Caco-2 (cell line): ENCODE data around the gene HNRNPU. TPM values are rescaled to one million over a fixed set of nuclear protein-coding genes. Genes with fewer than 3 reads are reported as not detected.

Source experiments
- BruUV-seq: library from RNA; stranded (reverse); fragments of 400-500 nt; replicated peaks from 2 replicates; lab custom pipeline; 2021; lab: Mats Ljungman, UMichigan
- CTCF ChIA-PET: fragments of 300-600 bp; sonication (Branson Sonifier 250); formaldehyde crosslinking; loops from one replicate; lab custom pipeline; 2022; ENCODE audit warnings: antibody characterized with exemption; lab: Charles Lee
- POLR2A ChIA-PET: fragments of 300-600 bp; sonication (Branson Sonifier 250); formaldehyde crosslinking; loops from one replicate; lab custom pipeline; 2022; ENCODE audit warnings: antibody characterized with exemption; lab: Charles Lee
- DNase-seq, 2 experiments: peaks; one replicate each; pipeline versions ENCODE4 v3.0.0 to v3.0.0-alpha.2; 2020 to 2022
- H3K27me3 ChIP-seq: replicated peaks from 2 replicates; pipeline ENCODE4 v1.6.0; 2011; ENCODE audit warnings: low read length; ENCODE audit not compliant: control insufficient read depth, insufficient read depth
- H3K36me3 ChIP-seq: 2 replicates; pipeline ENCODE4 v1.5.1; 2011; ENCODE audit warnings: low read length; ENCODE audit not compliant: control insufficient read depth, insufficient read depth
- H3K4me1 ChIP-seq: fragments of 250-450 bp; sonication (Bioruptor Pico); 2 replicates; pipeline ENCODE4 v1.5.1; 2020; ENCODE audit warnings: mild to moderate bottlenecking
- H3K4me3 ChIP-seq: 2 replicates; pipeline ENCODE4 v1.5.1; 2011; ENCODE audit warnings: low read depth, mild to moderate bottlenecking, control low read depth, low read length
- H3K9me3 ChIP-seq: fragments of 250-450 bp; sonication (Bioruptor Pico); 2 replicates; pipeline ENCODE4 v1.5.1; 2020; ENCODE audit warnings: mild to moderate bottlenecking, moderate library complexity
- H3K27ac Mint-ChIP-seq: one replicate; pipeline ENCODE4 v1.8.0; 2022; ENCODE audit warnings: mixed read lengths; ENCODE audit not compliant: unreplicated experiment
- H3K27me3 Mint-ChIP-seq: one replicate; pipeline ENCODE4 v1.8.0; 2022; ENCODE audit warnings: mixed read lengths; ENCODE audit not compliant: insufficient read depth, unreplicated experiment
- H3K36me3 Mint-ChIP-seq: one replicate; pipeline ENCODE4 v1.8.0; 2022; ENCODE audit warnings: mild to moderate bottlenecking, mixed read lengths; ENCODE audit not compliant: insufficient read depth, unreplicated experiment
- H3K4me1 Mint-ChIP-seq: one replicate; pipeline ENCODE4 v1.8.0; 2022; ENCODE audit warnings: low read depth, mixed read lengths; ENCODE audit not compliant: unreplicated experiment
- H3K4me3 Mint-ChIP-seq: one replicate; pipeline ENCODE4 v1.8.0; 2022; ENCODE audit warnings: mild to moderate bottlenecking, moderate library complexity, mixed read lengths; ENCODE audit not compliant: unreplicated experiment
- H3K9me3 Mint-ChIP-seq: one replicate; pipeline ENCODE4 v1.8.0; 2022; ENCODE audit warnings: mixed read lengths; ENCODE audit not compliant: unreplicated experiment
- intact Hi-C: fragments of 100-400 bp; cut with micrococcal nuclease; formaldehyde crosslinking; loops from one replicate; pipeline ENCODE4 v1.10.0; 2022; ENCODE audit not compliant: unreplicated experiment
- total RNA-seq: library from RNA; stranded (reverse); gene quantifications from 2 replicates; pipeline ENCODE4 v1.2.3, GENCODE V29; 2022
- TF ChIP-seq, protein P1 (sequence below), 2 experiments: fragments of 200-600 bp in 1 of 2; IDR thresholded peaks; 1 replicate in 1 of 2; 2 replicates in 1 of 2; pipeline versions ENCODE4 v1.5.1 to v1.8.0; 2011 to 2022; ENCODE audit warnings: antibody characterized with exemption in 1 of 2, control low read depth in 1 of 2, inconsistent platforms in 1 of 2, low read depth in 1 of 2, low read length in 1 of 2, mild to moderate bottlenecking in 1 of 2, moderate library complexity in 1 of 2; ENCODE audit not compliant: insufficient read depth in 1 of 2, severe bottlenecking in 1 of 2, unreplicated experiment in 1 of 2

Gene HNRNPU
- total RNA-seq, 1 experiment from 2014 or later = 478 TPM

DNA sequence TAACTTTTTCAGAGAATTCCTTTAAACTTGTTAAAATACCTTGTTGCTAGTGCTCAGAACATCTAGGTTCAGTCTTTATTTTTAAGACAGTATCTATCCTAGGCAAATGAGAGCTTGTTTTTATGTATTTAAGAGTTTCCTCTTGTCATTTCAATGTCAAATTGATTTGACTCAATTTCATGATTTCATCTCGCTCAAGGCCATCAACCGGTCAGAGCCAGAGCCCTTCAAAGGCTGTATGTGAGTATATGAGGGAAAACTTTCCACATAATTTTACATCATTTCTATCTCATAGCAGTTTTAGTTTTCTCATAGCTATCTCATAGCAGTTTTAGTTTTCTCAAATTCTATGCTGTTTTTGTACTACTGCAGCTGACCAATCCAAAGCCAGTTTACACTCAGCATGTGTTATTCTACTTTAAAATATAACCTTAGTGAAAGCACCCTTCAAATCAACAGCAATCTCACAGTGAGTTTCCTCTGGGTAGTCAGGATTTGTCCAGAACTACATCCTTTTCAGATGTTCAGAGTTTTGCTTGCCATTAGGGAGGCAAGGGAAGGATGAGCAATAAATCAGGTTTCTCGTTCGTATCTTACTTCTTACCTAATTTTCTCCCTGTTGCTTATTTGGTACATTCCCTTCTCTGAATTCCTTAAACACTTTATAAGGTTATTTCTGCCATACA is 12.7 kb downstream of the HNRNPU start:
- no peaks in the 10 kb centered on the region; the same call in 1 of the 2 replicates for H3K36me3 ChIP-seq
- H3K9me3 ChIP-seq = no peaks in the 10 kb centered on the region
- no peak for DNase-seq
- H3K27me3 Mint-ChIP-seq = no peaks in the 10 kb centered on the region
- peaks cover 29% of the 10 kb centered on the region for H3K4me1 Mint-ChIP-seq
- no peaks in the 10 kb centered on the region for H3K27me3 ChIP-seq
- ChIA-PET POLR2A (no interaction called here), CTCF (no interaction called here)
- peaks cover 98% of the 10 kb centered on the region for H3K36me3 Mint-ChIP-seq
- BruUV-seq = no TSS peak
- H3K9me3 Mint-ChIP-seq = no peaks in the 10 kb centered on the region
- peak overlapping the region; percentile 49 for H3K27ac Mint-ChIP-seq
- H3K4me3 Mint-ChIP-seq = no peak overlapping the region
- no peak overlapping the region for H3K4me3 ChIP-seq
- H3K4me1 ChIP-seq = 0 out of 2 replicates have a peak, but pooled peaks cover 5% of the 10 kb centered on the region
- TF ChIP-seq, protein P1, sequence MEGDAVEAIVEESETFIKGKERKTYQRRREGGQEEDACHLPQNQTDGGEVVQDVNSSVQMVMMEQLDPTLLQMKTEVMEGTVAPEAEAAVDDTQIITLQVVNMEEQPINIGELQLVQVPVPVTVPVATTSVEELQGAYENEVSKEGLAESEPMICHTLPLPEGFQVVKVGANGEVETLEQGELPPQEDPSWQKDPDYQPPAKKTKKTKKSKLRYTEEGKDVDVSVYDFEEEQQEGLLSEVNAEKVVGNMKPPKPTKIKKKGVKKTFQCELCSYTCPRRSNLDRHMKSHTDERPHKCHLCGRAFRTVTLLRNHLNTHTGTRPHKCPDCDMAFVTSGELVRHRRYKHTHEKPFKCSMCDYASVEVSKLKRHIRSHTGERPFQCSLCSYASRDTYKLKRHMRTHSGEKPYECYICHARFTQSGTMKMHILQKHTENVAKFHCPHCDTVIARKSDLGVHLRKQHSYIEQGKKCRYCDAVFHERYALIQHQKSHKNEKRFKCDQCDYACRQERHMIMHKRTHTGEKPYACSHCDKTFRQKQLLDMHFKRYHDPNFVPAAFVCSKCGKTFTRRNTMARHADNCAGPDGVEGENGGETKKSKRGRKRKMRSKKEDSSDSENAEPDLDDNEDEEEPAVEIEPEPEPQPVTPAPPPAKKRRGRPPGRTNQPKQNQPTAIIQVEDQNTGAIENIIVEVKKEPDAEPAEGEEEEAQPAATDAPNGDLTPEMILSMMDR (IDR thresholded peaks at IDR 0.05; ENCODE audit: insufficient read depth in 1 of 2, low read depth in 1 of 2, low read length in 1 of 2, severe bottlenecking in 1 of 2, unreplicated experiment in 1 of 2) = no peak
- intact Hi-C loops = no loop called here

DNA sequence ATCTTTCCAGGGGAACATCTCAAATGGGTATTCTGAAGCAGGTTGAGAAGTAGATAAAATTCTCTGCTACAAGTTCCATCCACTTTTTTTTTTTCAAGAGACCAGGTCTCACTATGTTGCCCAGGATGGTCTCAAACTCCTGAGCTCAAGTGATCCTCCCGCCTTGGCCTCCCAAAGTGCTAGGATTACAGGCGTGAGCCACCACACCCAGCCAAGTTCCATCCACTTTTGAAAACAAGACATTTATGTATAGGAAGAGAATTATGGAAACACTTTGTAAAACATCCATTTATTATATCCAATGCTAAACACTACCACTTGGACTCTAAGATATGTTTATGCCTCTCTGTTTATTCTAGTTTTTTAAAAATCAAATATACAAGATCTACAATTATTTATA is 13.4 kb downstream of the HNRNPU start:
- BruUV-seq = no TSS peak
- H3K4me1 ChIP-seq = 0 out of 2 replicates have a peak, but pooled peaks cover 5% of the 10 kb centered on the region
- no peak overlapping the region for H3K4me3 ChIP-seq
- no peaks in the 10 kb centered on the region; the same call in 1 of the 2 replicates for H3K36me3 ChIP-seq
- Mint-ChIP-seq H3K36me3 (peaks cover 98% of the 10 kb centered on the region), H3K4me3 (no peak overlapping the region), H3K27ac (no peak overlapping the region), H3K4me1 (peaks cover 26% of the 10 kb centered on the region), H3K9me3 (no peaks in the 10 kb centered on the region), H3K27me3 (no peaks in the 10 kb centered on the region)
- TF ChIP-seq, protein P1 (IDR thresholded peaks at IDR 0.05; ENCODE audit: insufficient read depth in 1 of 2, low read depth in 1 of 2, low read length in 1 of 2, severe bottlenecking in 1 of 2, unreplicated experiment in 1 of 2) = no peak
- POLR2A ChIA-PET = interaction anchor here (0.6 to 1.7 kb wide), 4 partner anchors 8 to 14 kb away, joined by 3 to 5 read pairs (median 4); partner anchors contain the start of gene HNRNPU
- no peak for DNase-seq
- intact Hi-C loops = no loop called here
- CTCF ChIA-PET = no interaction called here
- H3K27me3 ChIP-seq = no peaks in the 10 kb centered on the region
- no peaks in the 10 kb centered on the region for H3K9me3 ChIP-seq

DNA sequence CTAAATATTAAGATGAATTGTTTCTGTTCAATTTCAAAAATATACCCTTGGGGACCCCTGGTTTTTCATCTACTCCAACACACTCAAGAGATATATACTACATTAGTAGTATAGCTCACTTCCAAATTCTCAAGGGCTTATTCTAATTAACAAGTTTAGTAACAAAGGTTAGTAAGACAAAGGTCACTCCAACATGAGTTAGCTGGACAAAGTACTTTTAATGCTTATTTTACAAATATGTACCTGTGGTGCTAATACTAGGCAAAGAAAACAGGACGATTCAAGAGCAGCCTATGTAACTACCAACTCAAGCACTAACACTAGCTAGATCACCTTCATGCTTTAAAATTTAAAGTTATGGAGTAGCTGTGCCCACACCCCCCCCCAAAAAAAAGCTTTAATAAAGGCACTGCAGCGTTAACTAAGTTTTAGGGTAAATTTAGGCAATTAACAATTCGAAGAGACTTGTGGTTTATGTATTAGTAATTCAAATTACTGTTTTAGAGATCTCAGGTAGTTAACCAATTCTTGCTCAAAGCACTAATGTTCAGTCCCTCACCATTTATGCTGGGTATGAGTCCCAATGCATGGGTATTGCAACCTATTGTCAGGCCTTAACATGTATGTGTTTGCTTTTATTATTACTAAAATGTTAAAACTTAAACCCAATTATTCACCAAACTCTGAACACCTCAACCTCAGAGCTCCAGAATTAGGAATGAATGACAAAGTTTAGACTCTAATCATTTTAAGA is 14.1 kb downstream of the HNRNPU start:
- H3K27me3 Mint-ChIP-seq = no peaks in the 10 kb centered on the region
- DNase-seq = no peak
- ChIA-PET CTCF (no interaction called here), POLR2A (interaction anchor here (0.5 to 1.7 kb wide), 4 partner anchors 10 to 195 kb away, joined by 3 to 5 read pairs (median 4); partner anchors contain the start of gene HNRNPU)
- Histone ChIP-seq H3K9me3 (no peaks in the 10 kb centered on the region), H3K4me1 (0 out of 2 replicates have a peak, but pooled peaks cover 5% of the 10 kb centered on the region), H3K36me3 (no peaks in the 10 kb centered on the region; the same call in 1 of the 2 replicates), H3K4me3 (no peak overlapping the region), H3K27me3 (no peaks in the 10 kb centered on the region)
- peaks cover 98% of the 10 kb centered on the region for H3K36me3 Mint-ChIP-seq
- intact Hi-C loops = no loop called here
- H3K4me3 Mint-ChIP-seq = no peak overlapping the region
- TF ChIP-seq, protein P1 (IDR thresholded peaks at IDR 0.05; ENCODE audit: insufficient read depth in 1 of 2, low read depth in 1 of 2, low read length in 1 of 2, severe bottlenecking in 1 of 2, unreplicated experiment in 1 of 2) = no peak
- no TSS peak for BruUV-seq
- H3K4me1 Mint-ChIP-seq = peaks cover 20% of the 10 kb centered on the region
- H3K9me3 Mint-ChIP-seq = no peaks in the 10 kb centered on the region
- H3K27ac Mint-ChIP-seq = peak overlapping the region; percentile 13
